RPMI8226 (cell line): ENCODE data around the gene SPTLC3.

Experiments
- DNase-seq: peaks from one replicate; pipeline ENCODE4 v3.0.0-alpha.2; 2015

Gene SPTLC3

GRCh38 chr20:13205848-13206434 lies 197.2 kb downstream of the SPTLC3 start:
- peak; percentile 34 for DNase-seq

- DNase-seq, result no peak
These were observed 198.2 kb downstream of the SPTLC3 start for GRCh38 chr20:13207016-13207415.

GRCh38 chr20:13211956-13212618 lies 203.3 kb downstream of the SPTLC3 start:
- no peak for DNase-seq

GRCh38 chr20:13212750-13213149 lies 204.0 kb downstream of the SPTLC3 start:
- DNase-seq, result no peak

- DNase-seq, result no peak
These were observed 204.6 kb downstream of the SPTLC3 start for GRCh38 chr20:13213335-13213734.

- no peak for DNase-seq
These were observed 207.8 kb downstream of the SPTLC3 start for GRCh38 chr20:13216533-13216932.
